RPMI8226 (cell line): Measurements from ENCODE around the gene VKORC1.
"Not testable (repeated sequence)": the region's sequence is repeated elsewhere in the genome, so short reads cannot be mapped to it uniquely, and the experiment has no call there.

ENCODE experiments used
- DNase-seq: peaks from one replicate; pipeline ENCODE4 v3.0.0-alpha.2; 2015

VKORC1 gene

GRCh38 chr16:31106509-31107464 is 12.2 kb upstream of the VKORC1 start:
- no peak for DNase-seq

DNA sequence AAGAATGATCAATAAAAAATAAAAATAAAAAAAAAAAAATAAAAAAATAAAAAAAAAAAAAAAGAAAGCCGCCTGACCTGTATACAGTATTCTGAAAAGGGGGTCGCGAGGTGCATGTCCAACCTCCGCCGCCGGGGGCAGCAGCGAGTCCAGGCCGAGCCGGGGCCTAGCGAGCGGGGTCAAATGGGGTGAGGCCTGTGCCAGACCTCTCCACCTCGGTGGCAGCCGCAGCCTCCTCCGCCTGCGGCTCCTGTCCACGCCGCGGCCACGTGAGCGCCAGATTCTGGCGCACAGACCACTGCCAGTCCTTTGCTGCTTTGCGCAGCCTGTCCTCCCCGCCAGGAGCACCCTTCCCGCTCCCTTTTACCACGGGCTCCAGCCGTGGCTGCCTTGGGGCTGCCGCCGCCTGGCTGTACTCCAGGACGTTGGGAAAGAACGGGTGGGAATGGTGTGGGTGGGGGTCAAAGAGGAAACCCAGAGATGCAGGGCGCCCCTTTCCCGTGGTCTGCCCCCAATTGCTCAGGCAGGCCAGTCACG is 11.1 kb upstream of the VKORC1 start:
- peak; percentile 87 for DNase-seq

GRCh38 chr16:31100876-31101641 is 6.5 kb upstream of the VKORC1 start:
- DNase-seq, result not testable (repeated sequence)

- no peak for DNase-seq
Measured at GRCh38 chr16:31099860-31100638, 5.5 kb upstream of the VKORC1 start.

DNA sequence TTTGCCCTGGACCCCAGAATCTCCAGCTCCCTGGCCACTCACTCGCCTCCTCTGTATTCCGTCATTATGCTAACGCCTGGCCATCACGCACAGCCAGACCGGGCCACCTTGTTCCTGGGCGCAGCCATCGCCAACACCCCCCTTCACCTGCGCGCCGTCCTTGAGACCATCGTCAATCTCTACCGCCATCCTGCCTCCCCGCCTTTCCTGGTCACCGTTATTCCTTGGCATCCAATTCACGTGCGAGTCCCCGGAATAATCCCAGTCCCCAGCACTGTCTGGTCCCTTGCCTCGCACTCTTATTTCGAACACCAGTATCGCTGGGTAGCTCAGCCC is 541 bp downstream of the VKORC1 start:
- no peak for DNase-seq

DNA sequence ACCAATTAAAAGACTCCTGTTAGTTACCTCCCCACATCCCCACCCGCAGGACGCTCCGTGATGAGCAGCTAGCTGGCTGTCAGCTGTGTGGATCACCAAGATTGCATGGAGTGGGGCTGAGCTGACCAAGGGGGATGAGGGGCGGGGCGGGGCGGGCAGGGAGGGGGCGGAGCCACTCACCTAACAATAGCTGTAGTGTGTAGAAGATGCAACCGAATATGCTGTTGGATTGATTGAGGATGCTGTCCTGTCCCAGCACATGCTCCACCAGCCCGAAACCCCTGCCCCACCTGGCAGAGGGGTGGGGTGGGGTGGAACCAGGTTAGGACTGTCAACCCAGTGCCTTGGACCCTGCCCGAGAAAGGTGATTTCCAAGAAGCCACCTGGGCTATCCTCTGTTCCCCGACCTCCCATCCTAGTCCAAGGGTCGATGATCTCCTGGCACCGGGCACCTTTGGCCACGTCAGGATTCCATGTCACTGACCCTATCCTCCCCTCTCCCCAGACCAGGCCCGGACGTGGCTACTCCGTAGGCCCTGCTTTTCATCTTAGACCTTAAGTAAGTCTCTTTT is 1.4 kb downstream of the VKORC1 start:
- DNase-seq, result peak; percentile 43

GRCh38 chr16:31092330-31092729 is 2.3 kb downstream of the VKORC1 start:
- no peak for DNase-seq

GRCh38 chr16:31090540-31090939 is 4.1 kb downstream of the VKORC1 start:
- DNase-seq, result no peak

- DNase-seq, result no peak
Measured at GRCh38 chr16:31089199-31089598, 5.4 kb downstream of the VKORC1 start.

GRCh38 chr16:31088459-31089183 is 6.0 kb downstream of the VKORC1 start, which contains the start of gene PRSS53:
TSS of gene PRSS53 (minus strand) at chr16:31088943. CDS start at chr16:31088809, 134 bp downstream.
- peak; percentile 50 for DNase-seq

GRCh38 chr16:31087971-31088370 is 6.6 kb downstream of the VKORC1 start:
- DNase-seq, result no peak

DNA sequence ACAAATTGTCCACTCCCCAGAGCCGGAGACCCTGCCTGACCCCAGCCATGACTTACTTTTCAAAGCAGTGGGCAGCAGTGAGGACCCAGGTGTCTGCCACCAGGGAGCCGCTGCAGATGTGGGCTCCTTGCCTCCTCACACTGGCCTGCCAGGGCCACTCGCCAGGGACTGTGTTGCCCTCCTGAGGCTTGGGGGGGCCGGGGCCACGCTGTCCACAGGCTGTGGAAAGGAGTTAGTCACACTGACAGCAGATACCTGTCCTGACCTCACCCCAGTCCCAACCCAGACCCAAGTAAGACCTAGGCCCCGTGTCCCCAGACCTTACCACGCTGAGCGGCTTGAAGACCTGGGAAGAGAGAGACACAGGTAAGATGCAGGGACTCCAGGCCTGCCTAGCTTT is 7.1 kb downstream of the VKORC1 start:
- no peak for DNase-seq

- no peak for DNase-seq
Measured at GRCh38 chr16:31086629-31086906, 8.0 kb downstream of the VKORC1 start.

DNA sequence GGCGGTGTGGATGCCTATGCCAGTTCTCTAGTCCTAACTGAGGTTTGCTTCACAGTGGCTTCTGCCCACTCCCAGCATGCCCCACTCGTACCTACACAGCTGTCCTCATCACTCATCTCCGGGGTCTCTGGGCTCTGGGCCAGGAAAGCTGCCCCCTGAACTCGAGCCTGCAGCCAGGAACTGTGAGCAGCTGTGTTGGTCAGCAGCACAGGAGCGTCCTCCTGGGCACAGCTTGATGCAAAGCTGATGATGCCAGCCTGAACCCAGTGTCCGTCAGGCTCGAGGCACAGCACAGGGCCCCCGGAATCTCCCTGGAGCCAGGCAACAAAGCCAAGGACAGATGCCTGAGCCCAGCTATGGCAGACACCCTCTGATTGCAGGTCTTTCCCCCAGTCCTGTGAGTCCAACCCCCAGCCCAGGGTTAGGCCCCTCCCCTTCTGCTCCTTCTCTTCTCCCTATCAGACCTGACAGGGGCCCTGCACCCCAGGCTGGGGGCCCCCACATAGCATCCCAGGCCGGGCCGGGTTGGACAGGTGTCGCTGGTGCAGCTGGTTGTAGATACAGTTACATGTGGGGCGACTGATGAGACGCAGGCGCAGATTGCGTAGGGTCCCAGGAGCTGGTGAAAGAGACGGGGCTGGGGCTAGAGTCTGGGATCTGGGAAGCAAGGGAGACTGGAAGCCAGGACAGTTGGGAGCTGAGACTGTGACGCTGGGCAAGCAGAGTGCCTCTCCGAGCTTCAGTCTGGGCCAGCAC is 8.5 kb downstream of the VKORC1 start:
- no peak for DNase-seq

GRCh38 chr16:31085411-31085810 is 9.2 kb downstream of the VKORC1 start:
- no peak for DNase-seq

GRCh38 chr16:31084584-31085302 is 9.9 kb downstream of the VKORC1 start:
- DNase-seq, result no peak

DNA sequence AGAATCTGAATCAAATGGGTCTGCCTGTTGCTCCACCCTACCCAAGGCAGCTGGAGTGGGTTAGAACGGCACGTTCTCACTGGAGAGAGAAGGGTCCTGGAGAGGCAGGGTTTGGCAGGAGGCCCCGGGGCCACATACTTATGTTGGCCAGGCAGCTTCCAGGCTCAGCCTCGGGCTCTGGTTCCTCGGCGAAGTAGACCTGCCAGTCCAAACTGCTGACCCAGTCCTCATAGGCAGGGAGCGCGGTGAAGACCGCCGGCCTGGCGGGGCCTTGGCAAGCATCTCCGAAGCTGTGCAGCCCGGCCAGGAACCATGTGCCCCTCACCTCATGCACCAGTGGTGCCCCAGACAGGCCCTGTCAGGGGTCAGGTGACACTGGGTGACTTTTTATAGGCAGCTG is 10.6 kb downstream of the VKORC1 start:
- DNase-seq, result no peak

GRCh38 chr16:31083556-31083955 is 11.0 kb downstream of the VKORC1 start:
- no peak for DNase-seq

- no peak for DNase-seq
Measured at GRCh38 chr16:31083081-31083480, 11.5 kb downstream of the VKORC1 start.

- no peak for DNase-seq
Measured at GRCh38 chr16:31082368-31083045, 12.1 kb downstream of the VKORC1 start.
